Colonic mucosa (tissue), 4 donors: Measurements from ENCODE around the gene TRRAP. TPM values are rescaled to one million over a fixed set of nuclear protein-coding genes. Genes with fewer than 3 reads are reported as not detected.

Experiments
- DNase-seq: peaks from one replicate; pipeline ENCODE4 v3.0.0-alpha.2; 2020
- H3K27ac ChIP-seq: fragments of 200-600 bp; one replicate; pipeline ENCODE4 v1.8.0; 2021
- H3K27me3 ChIP-seq: fragments of 200-600 bp; one replicate; pipeline ENCODE4 v1.8.0; 2021
- H3K36me3 ChIP-seq: fragments of 200-600 bp; one replicate; pipeline ENCODE4 v1.8.0; 2021
- H3K4me1 ChIP-seq: fragments of 200-600 bp; one replicate; pipeline ENCODE4 v1.8.0; 2021; ENCODE audit warnings: mild to moderate bottlenecking
- H3K4me3 ChIP-seq: fragments of 200-600 bp; one replicate; pipeline ENCODE4 v1.8.0; 2021
- H3K9ac ChIP-seq, 2 donors: one replicate each; pipeline ENCODE4 v1.7.0; 2013; ENCODE audit warnings: control low read depth in 2 of 2, low read depth in 2 of 2, low read length in 2 of 2
- H3K9me3 ChIP-seq: fragments of 200-600 bp; one replicate; pipeline ENCODE4 v1.8.0; 2021
- CTCF ChIP-seq: fragments of 200-600 bp; IDR thresholded peaks from one replicate; pipeline ENCODE4 v1.8.0; 2022; ENCODE audit warnings: antibody characterized with exemption, mild to moderate bottlenecking
- intact Hi-C: fragments of 100-400 bp; cut with DNase I; formaldehyde crosslinking; loops from one replicate; pipeline ENCODE4 v1.14.1; 2022
- total RNA-seq, 2 donors: library from RNA; stranded (reverse); fragmentation: NEBNext Ultra II Directional in 1 of 2; extraction: Animal tissue kit (Norgen Biotek cat#: 25700) in 1 of 2; gene quantifications; one replicate each; pipeline ENCODE4 v1.2.1, GENCODE V29; 2021
- donor health status: healthy.
- donor health status: DM: no; HTN: no; CAD: no.
- donor health status: DM: no; HTN: no; CAD: no.

The TRRAP gene
- total RNA-seq, 2 donors from 2014 or later: 33.3 to 39.4 TPM

- TF ChIP-seq CTCF: no peak
- Histone ChIP-seq H3K4me1 (no peaks in the 10 kb centered on the region), H3K9me3 (no peaks in the 10 kb centered on the region), H3K27ac (no peak overlapping the region), H3K27me3 (no peaks in the 10 kb centered on the region), H3K4me3 (no peak overlapping the region), H3K9ac (no peak overlapping the region), H3K36me3 (peaks cover 29% of the 10 kb centered on the region)
- intact Hi-C loops: no loop called here
- no peak for DNase-seq
Measured at GRCh38 chr7:98985945-98986344, 107.6 kb downstream of the TRRAP start.

- TF ChIP-seq CTCF: no peak
- no peak overlapping the region for H3K9ac ChIP-seq
- H3K27me3 ChIP-seq: no peaks in the 10 kb centered on the region
- no peaks in the 10 kb centered on the region for H3K4me1 ChIP-seq
- intact Hi-C loops: no loop called here
- H3K9me3 ChIP-seq: no peaks in the 10 kb centered on the region
- DNase-seq: no peak
- H3K4me3 ChIP-seq: no peak overlapping the region
- peaks cover 19% of the 10 kb centered on the region for H3K36me3 ChIP-seq
- no peak overlapping the region for H3K27ac ChIP-seq
Measured at GRCh38 chr7:98988641-98989040, 110.3 kb downstream of the TRRAP start.

- intact Hi-C loops: no loop called here
- H3K27me3 ChIP-seq: no peaks in the 10 kb centered on the region
- H3K27ac ChIP-seq: no peak overlapping the region
- H3K9ac ChIP-seq: no peak overlapping the region
- no peaks in the 10 kb centered on the region for H3K9me3 ChIP-seq
- H3K36me3 ChIP-seq: peaks cover 19% of the 10 kb centered on the region
- no peak for TF ChIP-seq CTCF
- H3K4me1 ChIP-seq: no peaks in the 10 kb centered on the region
- no peak overlapping the region for H3K4me3 ChIP-seq
- no peak for DNase-seq
Measured at GRCh38 chr7:98990356-98990755, 112.0 kb downstream of the TRRAP start.

- Histone ChIP-seq H3K27me3 (no peaks in the 10 kb centered on the region), H3K9me3 (no peaks in the 10 kb centered on the region), H3K4me3 (no peak overlapping the region), H3K27ac (no peak overlapping the region), H3K4me1 (no peaks in the 10 kb centered on the region), H3K36me3 (peaks cover 15% of the 10 kb centered on the region), H3K9ac (no peak overlapping the region)
- no peak for DNase-seq
- intact Hi-C loops: no loop called here
- TF ChIP-seq CTCF: no peak
Measured at GRCh38 chr7:98991141-98991540, 112.8 kb downstream of the TRRAP start.

GRCh38 chr7:98992076-98992475, 113.7 kb downstream of the TRRAP start:
- intact Hi-C loops: no loop called here
- no peaks in the 10 kb centered on the region for H3K27me3 ChIP-seq
- no peak for DNase-seq
- no peak overlapping the region for H3K4me3 ChIP-seq
- H3K9me3 ChIP-seq: no peaks in the 10 kb centered on the region
- no peak for TF ChIP-seq CTCF
- no peaks in the 10 kb centered on the region for H3K4me1 ChIP-seq
- H3K36me3 ChIP-seq: peaks cover 15% of the 10 kb centered on the region
- H3K9ac ChIP-seq: no peak overlapping the region
- no peak overlapping the region for H3K27ac ChIP-seq
